Endothelial cell of umbilical vein (primary cell): Measurements from ENCODE around the gene AATF. TPM values are rescaled to one million over a fixed set of nuclear protein-coding genes. Genes with fewer than 3 reads are reported as not detected.

ENCODE experiments used
- BruUV-seq: library from RNA; stranded (reverse); fragments of 400-500 nt; replicated peaks from 2 replicates; lab custom pipeline; 2021; lab: Mats Ljungman, UMichigan
- CTCF ChIA-PET: fragments of 300-600, 350-600 bp; sonication (Branson Sonifier 250); formaldehyde crosslinking; loops from one replicate; lab custom pipeline; 2021; ENCODE audit warnings: antibody characterized with exemption, inconsistent platforms; lab: Charles Lee
- POLR2A ChIA-PET: fragments of 300-600, 350-600 bp; sonication (Branson Sonifier 250); formaldehyde crosslinking; loops from one replicate; lab custom pipeline; 2021; ENCODE audit warnings: antibody characterized with exemption, inconsistent platforms; lab: Charles Lee
- DNase-seq: peaks from one replicate; pipeline ENCODE4 v3.0.0-alpha.2; 2011; ENCODE audit warnings: low read depth, low spot score
- FAIRE-seq: peaks from 2 replicates; lab custom pipeline; 2011; peaks lifted over from hg19 to GRCh38; lab: Jason Lieb, UNC
- H2AFZ ChIP-seq: 2 replicates; pipeline ENCODE4 v1.6.0; 2012; ENCODE audit warnings: low read depth, low read length, control low read depth, inconsistent platforms
- H3K27ac ChIP-seq: 2 replicates; pipeline ENCODE4 v1.5.1; 2011; ENCODE audit warnings: low read depth, mild to moderate bottlenecking, control low read depth, low read length, moderate library complexity; ENCODE audit not compliant: insufficient read depth
- H3K27me3 ChIP-seq, 2 experiments: 2 replicates each; pipeline versions ENCODE4 v1.6.0 to v1.6.1; 2011; ENCODE audit warnings: low read length in 2 of 2, mixed read lengths in 1 of 2; ENCODE audit not compliant: control insufficient read depth in 2 of 2, insufficient read depth in 2 of 2
- H3K36me3 ChIP-seq, 2 experiments: 2 replicates in 1 of 2; 3 replicates in 1 of 2; pipeline ENCODE4 v1.5.1; 2011; ENCODE audit warnings: low read length in 2 of 2, mild to moderate bottlenecking in 1 of 2, moderate library complexity in 1 of 2; ENCODE audit not compliant: control insufficient read depth in 2 of 2, insufficient read depth in 2 of 2; ENCODE audit errors: extremely low read depth in 1 of 2
- H3K4me1 ChIP-seq: 3 replicates; pipeline ENCODE4 v1.5.1; 2011; ENCODE audit warnings: mild to moderate bottlenecking, low read length; ENCODE audit not compliant: control insufficient read depth, insufficient read depth; ENCODE audit errors: extremely low read depth
- H3K4me2 ChIP-seq: 2 replicates; pipeline ENCODE4 v1.6.1; 2011; ENCODE audit warnings: low read length, control low read depth, mixed read lengths; ENCODE audit not compliant: insufficient read depth
- H3K4me3 ChIP-seq, 3 experiments: fragments of 200-600 bp in 1 of 3; sonication (generic), shearing (Covaris generic) in 1 of 3; replicated peaks in 1 of 3; 2 replicates each; pipeline ENCODE4 v1.5.1; 2011 to 2016; ENCODE audit warnings: control low read depth in 3 of 3, low read length in 3 of 3, mild to moderate bottlenecking in 2 of 3, inconsistent platforms in 1 of 3, low read depth in 1 of 3, moderate library complexity in 1 of 3; ENCODE audit not compliant: insufficient read depth in 1 of 3
- H3K79me2 ChIP-seq: 2 replicates; pipeline ENCODE4 v1.6.0; 2012; ENCODE audit warnings: low read length, inconsistent platforms; ENCODE audit not compliant: control insufficient read depth, insufficient read depth
- H3K9ac ChIP-seq: replicated peaks from 2 replicates; pipeline ENCODE3; 2011; ENCODE audit warnings: low read length, control low read depth; ENCODE audit not compliant: insufficient read depth; ENCODE audit errors: extremely low read depth
- H3K9me1 ChIP-seq: replicated peaks from 3 replicates; pipeline ENCODE4 v1.6.0; 2011; ENCODE audit warnings: mild to moderate bottlenecking, low read length; ENCODE audit not compliant: control insufficient read depth, insufficient read depth; ENCODE audit errors: extremely low read depth
- H3K9me3 ChIP-seq: replicated peaks from 2 replicates; pipeline ENCODE4 v1.5.1; 2012; ENCODE audit warnings: low read length, inconsistent platforms; ENCODE audit not compliant: control insufficient read depth, insufficient read depth
- H4K20me1 ChIP-seq: replicated peaks from 2 replicates; pipeline ENCODE3; 2011; ENCODE audit warnings: mild to moderate bottlenecking, low read length; ENCODE audit not compliant: control insufficient read depth, insufficient read depth; ENCODE audit errors: extremely low read depth
- EZH2 ChIP-seq: IDR thresholded peaks from 2 replicates; pipeline ENCODE4 v1.6.1; 2012; ENCODE audit warnings: borderline replicate concordance, low read depth, mild to moderate bottlenecking, moderate library complexity, low read length, inconsistent platforms; ENCODE audit not compliant: severe bottlenecking
- FOS ChIP-seq: IDR thresholded peaks from 2 replicates; pipeline ENCODE4 v1.6.1; 2011; ENCODE audit warnings: mild to moderate bottlenecking, low read length, moderate library complexity, borderline replicate concordance; ENCODE audit not compliant: insufficient read depth
- GATA2 ChIP-seq: IDR thresholded peaks from 2 replicates; pipeline ENCODE4 v1.7.0; 2011; ENCODE audit warnings: low read depth, mild to moderate bottlenecking, moderate library complexity, mixed read lengths, low read length; ENCODE audit not compliant: insufficient read length, insufficient read depth
- JUN ChIP-seq: IDR thresholded peaks from 2 replicates; pipeline ENCODE4 v1.6.1; 2011; ENCODE audit warnings: borderline replicate concordance, low read depth; ENCODE audit not compliant: insufficient read length, insufficient read depth
- MYC ChIP-seq: IDR thresholded peaks from one replicate; pipeline ENCODE4 v1.6.1; 2011; ENCODE audit warnings: mild to moderate bottlenecking, low read depth, low read length
- POLR2A ChIP-seq: IDR thresholded peaks from 2 replicates; pipeline ENCODE4 v1.6.1; 2012; ENCODE audit warnings: low read depth, mild to moderate bottlenecking, control low read depth, low read length
- POLR2AphosphoS5 ChIP-seq: IDR thresholded peaks from 2 replicates; pipeline ENCODE4 v1.6.1; 2012; ENCODE audit warnings: low read depth, mild to moderate bottlenecking, control low read depth, low read length, moderate library complexity; ENCODE audit not compliant: insufficient read depth
- dilution Hi-C: fragments of 300-500 bp; cut with MboI; formaldehyde crosslinking; loops from one replicate; pipeline ENCODE4 v1.15.0; 2019; ENCODE audit warnings: low sequenced_read_pairs; ENCODE audit not compliant: extremely low pct_ligation_motif_present
- intact Hi-C: fragments of 100-400 bp; cut with micrococcal nuclease; formaldehyde crosslinking; loops from one replicate; pipeline ENCODE4 v1.10.0; 2022
- polyA plus RNA-seq, 4 experiments: library from polyadenylated mRNA; depleted of rRNA in 3 of 4; stranded (reverse) in 3 of 4; unstranded in 1 of 4; fragments of >200 nt; gene quantifications; 2 replicates each; pipeline versions ENCODE4 v1.2.1 to v1.2.3, GENCODE V29; 2011 to 2012; ENCODE audit warnings: missing spikeins in 1 of 4
- total RNA-seq: library from RNA; stranded (reverse); gene quantifications from 2 replicates; pipeline ENCODE4 v1.2.3, GENCODE V29; 2021
- TF ChIP-seq, protein P1 (sequence below): IDR thresholded peaks from 2 replicates; pipeline ENCODE4 v1.6.1; 2011; ENCODE audit not compliant: insufficient read depth, insufficient read length
- TF ChIP-seq, protein P2 (sequence below), 2 donors: IDR thresholded peaks; 1 replicate in 1 of 2; 2 replicates in 1 of 2; pipeline ENCODE4 v1.5.1; 2011; ENCODE audit warnings: low read length in 2 of 2, mild to moderate bottlenecking in 2 of 2, moderate library complexity in 2 of 2, control low read depth in 1 of 2, inconsistent platforms in 1 of 2, low read depth in 1 of 2; ENCODE audit not compliant: insufficient read depth in 1 of 2; ENCODE audit errors: extremely low read depth in 1 of 2

The AATF gene
- total and polyA plus RNA-seq, 2 donors (not counting 3 experiments of a cell fraction or from before 2014, with no cell fraction given), result 15.7 to 47.2 TPM

DNA sequence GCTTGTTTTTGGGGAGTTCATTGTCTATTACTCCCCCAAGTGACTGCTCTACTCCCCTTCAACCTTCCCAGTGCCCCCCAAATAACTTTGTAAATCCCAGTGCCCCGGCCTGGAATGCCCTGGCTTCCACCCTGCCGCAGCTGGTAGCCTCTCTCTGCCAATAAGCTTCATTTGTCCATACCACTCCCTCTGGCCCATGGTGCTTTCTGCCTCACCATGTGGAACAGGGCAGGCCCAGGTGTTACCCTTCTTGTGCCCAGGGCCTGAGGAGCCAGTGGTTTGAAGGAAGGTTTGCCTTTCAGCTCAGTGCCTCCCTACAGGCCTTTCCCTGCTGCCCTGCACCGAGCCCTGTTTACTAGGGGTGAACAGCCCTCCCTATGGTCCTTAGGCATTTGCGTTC lies 134.2 kb downstream of the AATF start:
- no TSS peak for BruUV-seq
- no peaks in the 10 kb centered on the region for H3K9me3 ChIP-seq
- H3K4me1 ChIP-seq, result peaks cover 5% of the 10 kb centered on the region
- DNase-seq (no peak), FAIRE-seq (no peak)
- TF ChIP-seq POLR2AphosphoS5, result no peak
- TF ChIP-seq, protein P1, sequence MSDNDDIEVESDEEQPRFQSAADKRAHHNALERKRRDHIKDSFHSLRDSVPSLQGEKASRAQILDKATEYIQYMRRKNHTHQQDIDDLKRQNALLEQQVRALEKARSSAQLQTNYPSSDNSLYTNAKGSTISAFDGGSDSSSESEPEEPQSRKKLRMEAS, result no peak
- TF ChIP-seq EZH2, result no peak
- no peak for TF ChIP-seq JUN
- no peak for TF ChIP-seq MYC
- TF ChIP-seq FOS, result no peak
- no peak for TF ChIP-seq POLR2A
- TF ChIP-seq, protein P2, sequence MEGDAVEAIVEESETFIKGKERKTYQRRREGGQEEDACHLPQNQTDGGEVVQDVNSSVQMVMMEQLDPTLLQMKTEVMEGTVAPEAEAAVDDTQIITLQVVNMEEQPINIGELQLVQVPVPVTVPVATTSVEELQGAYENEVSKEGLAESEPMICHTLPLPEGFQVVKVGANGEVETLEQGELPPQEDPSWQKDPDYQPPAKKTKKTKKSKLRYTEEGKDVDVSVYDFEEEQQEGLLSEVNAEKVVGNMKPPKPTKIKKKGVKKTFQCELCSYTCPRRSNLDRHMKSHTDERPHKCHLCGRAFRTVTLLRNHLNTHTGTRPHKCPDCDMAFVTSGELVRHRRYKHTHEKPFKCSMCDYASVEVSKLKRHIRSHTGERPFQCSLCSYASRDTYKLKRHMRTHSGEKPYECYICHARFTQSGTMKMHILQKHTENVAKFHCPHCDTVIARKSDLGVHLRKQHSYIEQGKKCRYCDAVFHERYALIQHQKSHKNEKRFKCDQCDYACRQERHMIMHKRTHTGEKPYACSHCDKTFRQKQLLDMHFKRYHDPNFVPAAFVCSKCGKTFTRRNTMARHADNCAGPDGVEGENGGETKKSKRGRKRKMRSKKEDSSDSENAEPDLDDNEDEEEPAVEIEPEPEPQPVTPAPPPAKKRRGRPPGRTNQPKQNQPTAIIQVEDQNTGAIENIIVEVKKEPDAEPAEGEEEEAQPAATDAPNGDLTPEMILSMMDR (IDR thresholded peaks at IDR 0.05; ENCODE audit: extremely low read depth in 1 of 2, insufficient read depth in 1 of 2, low read depth in 1 of 2, low read length in 2 of 2), result no peak
- TF ChIP-seq GATA2, result no peak
- H4K20me1 ChIP-seq, result no peaks in the 10 kb centered on the region
- H3K36me3 ChIP-seq, result peaks cover 6 to 10% of the 10 kb centered on the region in 2 experiments
- no peak overlapping the region for H3K9ac ChIP-seq
- no peak overlapping the region for H2AFZ ChIP-seq
- dilution Hi-C loops, result no loop called here
- no peaks in the 10 kb centered on the region for H3K9me1 ChIP-seq
- H3K27ac ChIP-seq, result no peak overlapping the region
- no peak overlapping the region for H3K4me3 ChIP-seq
- CTCF ChIA-PET, result interaction anchor here (1.0 to 2.2 kb wide), 3 partner anchors 15 to 157 kb away, joined by 3 to 10 read pairs (median 9); no protein-coding TSS in a partner anchor
- no peaks in the 10 kb centered on the region for H3K27me3 ChIP-seq
- H3K79me2 ChIP-seq, result no peaks in the 10 kb centered on the region
- POLR2A ChIA-PET, result no interaction called here
- H3K4me2 ChIP-seq, result no peak overlapping the region
- intact Hi-C loops, result no loop called here
